HEK293 (cell line): ENCODE measurements around the gene NXNL2.

Experiments used
- CTCF ChIA-PET: fragments of 350-600 bp; formaldehyde crosslinking; extraction: SDS; loops from one replicate; lab custom pipeline; 2021; ENCODE audit warnings: antibody characterized with exemption; lab: Yijun Ruan, JAX
- POLR2A ChIA-PET: fragments of 300-600 bp; formaldehyde crosslinking; extraction: SDS; loops from one replicate; lab custom pipeline; 2020; ENCODE audit warnings: antibody characterized with exemption, inconsistent platforms; lab: Yijun Ruan, JAX
- H3K27ac ChIP-seq: fragments of 200-500 bp; sonication (Bioruptor generic); 2 replicates; pipeline ENCODE4 v1.5.1; 2014; ENCODE audit warnings: low read depth, low read length, control low read depth, inconsistent platforms; ENCODE audit errors: extremely low read depth
- H3K36me3 ChIP-seq, 2 experiments: fragments of 200-500 bp in 1 of 2; sonication (Bioruptor generic) in 1 of 2; 1 replicate in 1 of 2; 2 replicates in 1 of 2; pipeline ENCODE4 v1.5.1; 2014 to 2017; ENCODE audit warnings: inconsistent platforms in 2 of 2, low read length in 2 of 2; ENCODE audit not compliant: control insufficient read depth in 2 of 2, insufficient read depth in 1 of 2
- H3K4me1 ChIP-seq: fragments of 200-500 bp; sonication (Bioruptor generic); 2 replicates; pipeline ENCODE4 v1.5.1; 2014; ENCODE audit warnings: mild to moderate bottlenecking, low read length, inconsistent platforms; ENCODE audit not compliant: control insufficient read depth, insufficient read depth
- H3K4me3 ChIP-seq: 2 replicates; pipeline ENCODE4 v1.5.1; 2011; ENCODE audit warnings: low read depth, mild to moderate bottlenecking, control low read depth, low read length, moderate library complexity
- H3K9me3 ChIP-seq: fragments of 200-500 bp; sonication (Bioruptor generic); 2 replicates; pipeline ENCODE4 v1.5.1; 2014; ENCODE audit warnings: low read depth, low read length, inconsistent platforms; ENCODE audit not compliant: control insufficient read depth, insufficient read depth
- BCL11A ChIP-seq: fragments of 450-650 bp; formaldehyde crosslinking; IDR thresholded peaks from 2 replicates; pipeline ENCODE4 v1.5.1; 2016; ENCODE audit warnings: low read depth, missing biosample characterization, missing genetic modification characterization
- BCL11B ChIP-seq: fragments of 450-650 bp; formaldehyde crosslinking; IDR thresholded peaks from 2 replicates; pipeline ENCODE4 v1.5.1; 2016; ENCODE audit warnings: low read depth, missing biosample characterization, missing genetic modification characterization
- BCL6B ChIP-seq: fragments of 450-650 bp; formaldehyde crosslinking; IDR thresholded peaks from 2 replicates; pipeline ENCODE4 v1.5.1; 2017; ENCODE audit warnings: missing biosample characterization, missing genetic modification characterization
- KLF1 ChIP-seq: fragments of 450-650 bp; formaldehyde crosslinking; IDR thresholded peaks from 2 replicates; pipeline ENCODE4 v1.5.1; 2016; ENCODE audit warnings: missing biosample characterization, missing genetic modification characterization
- PRDM6 ChIP-seq: fragments of 450-650 bp; formaldehyde crosslinking; IDR thresholded peaks from 2 replicates; pipeline ENCODE4 v1.5.1; 2017; ENCODE audit warnings: missing biosample characterization, missing genetic modification characterization
- SCRT1 ChIP-seq: fragments of 450-650 bp; formaldehyde crosslinking; IDR thresholded peaks from 2 replicates; pipeline ENCODE4 v1.5.1; 2016; ENCODE audit warnings: missing biosample characterization, missing genetic modification characterization, borderline replicate concordance
- ZFP69B ChIP-seq: fragments of 450-650 bp; formaldehyde crosslinking; IDR thresholded peaks from 2 replicates; pipeline ENCODE4 v1.5.1; 2016; ENCODE audit warnings: missing biosample characterization, missing genetic modification characterization
- ZNF10 ChIP-seq: fragments of 450-650 bp; formaldehyde crosslinking; IDR thresholded peaks from 2 replicates; pipeline ENCODE4 v1.5.1; 2017; ENCODE audit warnings: missing biosample characterization, missing genetic modification characterization
- ZNF184 ChIP-seq: fragments of 450-650 bp; IDR thresholded peaks from 2 replicates; pipeline ENCODE4 v1.5.1; 2018; ENCODE audit warnings: missing biosample characterization, mild to moderate bottlenecking, missing genetic modification characterization
- ZNF521 ChIP-seq: fragments of 450-650 bp; formaldehyde crosslinking; IDR thresholded peaks from 2 replicates; pipeline ENCODE4 v1.5.1; 2017; ENCODE audit warnings: missing biosample characterization, mild to moderate bottlenecking, missing genetic modification characterization
- ZNF548 ChIP-seq: fragments of 450-650 bp; formaldehyde crosslinking; IDR thresholded peaks from 2 replicates; pipeline ENCODE4 v1.5.1; 2016; ENCODE audit warnings: missing biosample characterization, missing genetic modification characterization
- ZNF560 ChIP-seq: fragments of 450-650 bp; formaldehyde crosslinking; IDR thresholded peaks from 2 replicates; pipeline ENCODE4 v1.5.1; 2017; ENCODE audit warnings: missing biosample characterization, missing genetic modification characterization, borderline replicate concordance
- ZNF596 ChIP-seq: fragments of 450-650 bp; IDR thresholded peaks from 2 replicates; pipeline ENCODE4 v1.5.0; 2018; ENCODE audit warnings: missing biosample characterization, mild to moderate bottlenecking, missing genetic modification characterization, moderate library complexity
- ZNF610 ChIP-seq: fragments of 450-650 bp; formaldehyde crosslinking; IDR thresholded peaks from 2 replicates; pipeline ENCODE4 v1.5.1; 2016; ENCODE audit warnings: missing biosample characterization, missing genetic modification characterization, borderline replicate concordance
- ZSCAN16 ChIP-seq: fragments of 450-650 bp; formaldehyde crosslinking; IDR thresholded peaks from 2 replicates; pipeline ENCODE4 v1.5.1; 2016; ENCODE audit warnings: missing biosample characterization, missing genetic modification characterization
- ZSCAN4 ChIP-seq: fragments of 450-650 bp; formaldehyde crosslinking; IDR thresholded peaks from 2 replicates; pipeline ENCODE4 v1.5.1; 2017; ENCODE audit warnings: missing biosample characterization, missing genetic modification characterization
- TF ChIP-seq, protein P1 (sequence below): fragments of 450-650 bp; formaldehyde crosslinking; IDR thresholded peaks from 2 replicates; pipeline ENCODE4 v1.5.1; 2016; ENCODE audit warnings: missing biosample characterization, missing genetic modification characterization
- TF ChIP-seq, protein P2 (sequence below): fragments of 450-650 bp; formaldehyde crosslinking; IDR thresholded peaks from 2 replicates; pipeline ENCODE4 v1.5.1; 2016; ENCODE audit warnings: missing biosample characterization, missing genetic modification characterization
- TF ChIP-seq, protein P3 (sequence below): fragments of 450-650 bp; formaldehyde crosslinking; IDR thresholded peaks from 2 replicates; pipeline ENCODE4 v1.5.1; 2016; ENCODE audit warnings: missing biosample characterization, missing genetic modification characterization

NXNL2 gene

GRCh38 chr9:88523056-88523455, 11.9 kb upstream of the NXNL2 start:
- no peak for TF ChIP-seq BCL11B (tag by site-specific recombination)
- no peak for TF ChIP-seq BCL11A (tag by site-specific recombination)
- TF ChIP-seq ZNF560 (tag by site-specific recombination), result no peak
- TF ChIP-seq ZNF184 (tag by site-specific recombination), result no peak
- TF ChIP-seq BCL6B (tag by site-specific recombination), result no peak
- no peak for TF ChIP-seq ZSCAN4 (tag by site-specific recombination)
- TF ChIP-seq, all 188 proteins: peak for 0
- Histone ChIP-seq H3K36me3 (no peaks in the 10 kb centered on the region), H3K4me3 (no peak overlapping the region), H3K27ac (no peak overlapping the region), H3K4me1 (no peaks in the 10 kb centered on the region), H3K9me3 (no peaks in the 10 kb centered on the region)
- POLR2A ChIA-PET, result interaction anchor here (0.5 kb wide), 1 partner anchor 47 kb away, joined by 3 read pairs; no protein-coding TSS in a partner anchor
- CTCF ChIA-PET, result interaction anchor here (0.5 kb wide), 1 partner anchor 266 kb away, joined by 3 read pairs; no protein-coding TSS in a partner anchor

GRCh38 chr9:88524911-88525310, 10.1 kb upstream of the NXNL2 start:
- H3K4me1 ChIP-seq, result no peaks in the 10 kb centered on the region
- POLR2A ChIA-PET, result no interaction called here
- CTCF ChIA-PET, result no interaction called here
- no peak overlapping the region for H3K4me3 ChIP-seq
- TF ChIP-seq ZSCAN16 (tag by site-specific recombination) (no peak), ZNF10 (tag by site-specific recombination) (no peak), ZNF610 (tag by site-specific recombination) (no peak), ZFP69B (tag by site-specific recombination) (no peak), ZNF548 (tag by site-specific recombination) (no peak), KLF1 (tag by site-specific recombination) (no peak), ZNF521 (no peak), PRDM6 (no peak), SCRT1 (tag by site-specific recombination) (no peak), ZNF596 (tag by site-specific recombination) (no peak)
- TF ChIP-seq, protein P1, sequence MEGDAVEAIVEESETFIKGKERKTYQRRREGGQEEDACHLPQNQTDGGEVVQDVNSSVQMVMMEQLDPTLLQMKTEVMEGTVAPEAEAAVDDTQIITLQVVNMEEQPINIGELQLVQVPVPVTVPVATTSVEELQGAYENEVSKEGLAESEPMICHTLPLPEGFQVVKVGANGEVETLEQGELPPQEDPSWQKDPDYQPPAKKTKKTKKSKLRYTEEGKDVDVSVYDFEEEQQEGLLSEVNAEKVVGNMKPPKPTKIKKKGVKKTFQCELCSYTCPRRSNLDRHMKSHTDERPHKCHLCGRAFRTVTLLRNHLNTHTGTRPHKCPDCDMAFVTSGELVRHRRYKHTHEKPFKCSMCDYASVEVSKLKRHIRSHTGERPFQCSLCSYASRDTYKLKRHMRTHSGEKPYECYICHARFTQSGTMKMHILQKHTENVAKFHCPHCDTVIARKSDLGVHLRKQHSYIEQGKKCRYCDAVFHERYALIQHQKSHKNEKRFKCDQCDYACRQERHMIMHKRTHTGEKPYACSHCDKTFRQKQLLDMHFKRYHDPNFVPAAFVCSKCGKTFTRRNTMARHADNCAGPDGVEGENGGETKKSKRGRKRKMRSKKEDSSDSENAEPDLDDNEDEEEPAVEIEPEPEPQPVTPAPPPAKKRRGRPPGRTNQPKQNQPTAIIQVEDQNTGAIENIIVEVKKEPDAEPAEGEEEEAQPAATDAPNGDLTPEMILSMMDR (tag by site-specific recombination), result no peak
- TF ChIP-seq, protein P2, sequence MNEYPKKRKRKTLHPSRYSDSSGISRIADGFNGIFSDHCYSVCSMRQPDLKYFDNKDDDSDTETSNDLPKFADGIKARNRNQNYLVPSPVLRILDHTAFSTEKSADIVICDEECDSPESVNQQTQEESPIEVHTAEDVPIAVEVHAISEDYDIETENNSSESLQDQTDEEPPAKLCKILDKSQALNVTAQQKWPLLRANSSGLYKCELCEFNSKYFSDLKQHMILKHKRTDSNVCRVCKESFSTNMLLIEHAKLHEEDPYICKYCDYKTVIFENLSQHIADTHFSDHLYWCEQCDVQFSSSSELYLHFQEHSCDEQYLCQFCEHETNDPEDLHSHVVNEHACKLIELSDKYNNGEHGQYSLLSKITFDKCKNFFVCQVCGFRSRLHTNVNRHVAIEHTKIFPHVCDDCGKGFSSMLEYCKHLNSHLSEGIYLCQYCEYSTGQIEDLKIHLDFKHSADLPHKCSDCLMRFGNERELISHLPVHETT (tag by site-specific recombination), result no peak
- TF ChIP-seq, protein P3, sequence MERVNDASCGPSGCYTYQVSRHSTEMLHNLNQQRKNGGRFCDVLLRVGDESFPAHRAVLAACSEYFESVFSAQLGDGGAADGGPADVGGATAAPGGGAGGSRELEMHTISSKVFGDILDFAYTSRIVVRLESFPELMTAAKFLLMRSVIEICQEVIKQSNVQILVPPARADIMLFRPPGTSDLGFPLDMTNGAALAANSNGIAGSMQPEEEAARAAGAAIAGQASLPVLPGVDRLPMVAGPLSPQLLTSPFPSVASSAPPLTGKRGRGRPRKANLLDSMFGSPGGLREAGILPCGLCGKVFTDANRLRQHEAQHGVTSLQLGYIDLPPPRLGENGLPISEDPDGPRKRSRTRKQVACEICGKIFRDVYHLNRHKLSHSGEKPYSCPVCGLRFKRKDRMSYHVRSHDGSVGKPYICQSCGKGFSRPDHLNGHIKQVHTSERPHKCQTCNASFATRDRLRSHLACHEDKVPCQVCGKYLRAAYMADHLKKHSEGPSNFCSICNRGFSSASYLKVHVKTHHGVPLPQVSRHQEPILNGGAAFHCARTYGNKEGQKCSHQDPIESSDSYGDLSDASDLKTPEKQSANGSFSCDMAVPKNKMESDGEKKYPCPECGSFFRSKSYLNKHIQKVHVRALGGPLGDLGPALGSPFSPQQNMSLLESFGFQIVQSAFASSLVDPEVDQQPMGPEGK (tag by site-specific recombination), result no peak
- no peaks in the 10 kb centered on the region for H3K36me3 ChIP-seq
- no peaks in the 10 kb centered on the region for H3K9me3 ChIP-seq
- no peak overlapping the region for H3K27ac ChIP-seq
